ENCODE measurements around the gene ZFAND4.
"Not testable (repeated sequence)": the region's sequence is repeated elsewhere in the genome, so short reads cannot be mapped to it uniquely, and the experiment has no call there.

ZFAND4 gene

GRCh38 chr10:45586028-45586824 lies 86.3 kb downstream of the ZFAND4 start:
- DNase-seq = no peak

GRCh38 chr10:45585131-45585530 lies 87.4 kb downstream of the ZFAND4 start:
- no peak for DNase-seq

DNA sequence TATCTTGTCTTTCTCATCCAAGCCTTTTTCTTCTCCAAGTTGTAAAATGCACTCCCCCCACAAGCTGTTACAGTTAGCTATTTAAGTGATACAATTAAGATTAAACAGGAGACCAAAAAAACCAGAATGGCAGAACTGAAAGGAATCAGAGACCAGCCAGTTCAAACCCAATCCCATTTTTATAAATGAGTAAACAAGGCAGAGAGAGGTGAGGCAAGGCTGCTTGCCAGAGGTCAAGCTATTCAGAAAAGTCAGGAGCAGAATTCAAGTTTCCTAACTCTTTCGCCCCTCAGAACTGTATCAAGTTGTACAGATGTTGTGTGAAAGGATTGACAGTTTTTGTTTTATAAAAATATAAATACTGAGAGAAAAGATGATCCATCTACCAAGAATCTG lies 90.2 kb downstream of the ZFAND4 start:
- DNase-seq = no peak

GRCh38 chr10:45581582-45582385 lies 90.8 kb downstream of the ZFAND4 start:
- no peak for DNase-seq

- DNase-seq = no peak
Measured at GRCh38 chr10:45581216-45581549, 91.4 kb downstream of the ZFAND4 start.

GRCh38 chr10:45580371-45581215 lies 92.0 kb downstream of the ZFAND4 start:
- no peak for DNase-seq

- DNase-seq = no peak
Measured at GRCh38 chr10:45578384-45578971, 94.1 kb downstream of the ZFAND4 start.

DNA sequence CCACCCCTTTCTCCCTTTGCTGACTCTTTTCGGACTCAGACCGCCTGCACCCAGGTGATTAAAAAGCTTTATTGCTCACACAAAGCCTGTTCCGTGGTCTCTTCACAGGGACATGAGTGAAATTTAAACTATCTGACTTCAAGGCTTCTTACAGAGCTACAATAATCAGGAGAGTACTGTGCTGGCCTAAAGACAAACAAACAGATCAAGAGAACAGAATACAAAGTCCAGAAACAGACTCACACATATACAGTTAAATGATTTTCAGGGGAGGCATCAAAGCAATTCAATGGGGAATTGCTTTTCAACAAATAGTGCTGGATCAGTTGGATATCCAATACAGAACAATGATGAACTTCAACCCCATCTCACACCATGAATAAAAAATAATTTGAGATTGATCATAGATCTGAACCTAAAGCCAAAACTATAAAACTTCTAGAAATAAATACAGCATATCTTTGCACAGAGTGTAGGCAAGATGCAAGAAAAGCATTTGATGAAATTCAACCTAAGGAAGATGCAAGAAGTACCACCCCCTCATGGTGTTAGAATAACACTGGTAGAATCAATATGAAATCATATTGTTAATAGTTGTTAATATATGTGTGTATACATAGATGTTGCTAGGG lies 96.5 kb downstream of the ZFAND4 start:
- DNase-seq = no peak

- DNase-seq = not testable (repeated sequence)
Measured at GRCh38 chr10:45575032-45575761, 97.4 kb downstream of the ZFAND4 start.

- no peak for DNase-seq
Measured at GRCh38 chr10:45569471-45569870, 103.1 kb downstream of the ZFAND4 start.

DNA sequence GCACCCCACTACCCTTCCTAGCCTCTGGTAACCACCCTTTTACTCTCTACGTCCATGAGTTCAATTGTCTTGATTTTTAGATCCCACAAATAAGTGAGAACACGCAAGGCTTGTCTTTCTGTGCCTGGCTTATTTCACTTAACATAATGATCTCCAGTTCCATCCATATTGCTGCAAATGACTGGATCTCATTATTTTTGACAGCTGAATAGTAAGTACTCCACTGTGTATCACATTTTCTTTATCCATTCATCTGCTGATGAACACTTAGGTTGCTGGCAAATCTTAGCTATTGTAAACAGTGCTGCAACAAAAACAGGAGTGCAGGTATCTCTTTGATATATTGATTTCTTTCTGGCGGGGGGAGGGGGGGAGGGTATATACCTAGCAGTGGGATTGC lies 106.2 kb downstream of the ZFAND4 start:
- DNase-seq = no peak
